ENCODE measurements around the gene ZDHHC9. TPM values are rescaled to one million over a fixed set of nuclear protein-coding genes. Genes with fewer than 3 reads are reported as not detected.

The ZDHHC9 gene
- polyA plus RNA-seq, 1 of the 3 experiments (the other 2 are of a cell fraction) = 8.1 TPM

DNA sequence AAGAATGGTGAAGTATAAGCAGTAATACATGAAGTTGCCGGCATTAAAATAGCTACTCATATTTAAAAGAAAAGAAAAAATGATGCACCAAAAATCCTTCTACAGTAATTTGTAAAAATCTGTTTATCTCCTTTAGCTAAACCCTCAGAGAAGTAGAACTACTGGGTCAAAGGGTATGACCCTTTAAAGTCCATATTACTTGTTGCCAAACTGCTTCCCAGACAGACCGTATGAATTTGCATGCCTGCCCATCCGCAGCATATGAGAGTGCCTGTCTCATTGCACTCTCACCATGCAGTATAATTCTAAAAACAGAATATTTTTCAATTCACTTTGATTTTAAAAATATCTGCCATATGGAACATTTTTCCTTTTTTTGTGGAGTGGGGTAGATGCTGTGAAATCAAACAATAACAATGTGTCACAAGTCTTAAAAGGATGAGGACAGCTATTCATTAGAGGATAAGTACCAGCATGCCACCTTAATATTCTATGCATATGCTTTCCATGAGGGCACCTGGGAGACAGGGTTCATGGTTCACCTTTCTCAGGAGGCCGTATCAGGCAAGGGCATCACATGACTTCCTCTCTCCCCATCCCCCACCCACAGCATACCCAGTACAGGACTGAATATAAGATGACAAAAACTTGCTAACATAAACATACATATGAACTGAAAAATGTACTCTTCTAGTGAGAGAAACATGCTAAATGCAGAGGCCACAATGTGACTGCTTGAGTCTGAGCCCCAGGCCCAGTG, 17.8 kb downstream of the ZDHHC9 start:
- ChIA-PET CTCF (interaction anchor here (0.9 kb wide), 1 partner anchor 188 kb away, joined by 5 read pairs; no protein-coding TSS in a partner anchor), POLR2A (no interaction called here)
- no peak for DNase-seq

DNA sequence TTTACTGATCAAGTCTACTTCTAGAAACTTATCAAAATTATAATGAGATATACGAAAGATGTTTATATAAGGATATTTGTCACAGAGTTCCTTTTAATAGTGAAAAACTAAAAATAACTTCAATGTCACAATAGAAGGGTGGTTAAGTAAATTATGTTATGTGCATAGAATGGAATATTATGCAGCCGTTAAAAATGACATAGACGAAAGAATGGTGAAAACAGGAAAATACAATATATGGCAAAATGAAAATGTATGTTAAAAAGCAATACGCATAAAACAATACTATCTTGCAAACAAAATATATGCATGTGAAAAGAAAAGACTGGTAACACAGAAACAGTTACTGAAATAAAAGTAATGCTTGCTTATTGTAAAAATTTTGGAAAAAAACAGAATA, 19.1 kb downstream of the ZDHHC9 start:
- H2AFZ ChIP-seq (ENCODE audit: low read depth) = no peak overlapping the region
- H3K27me3 ChIP-seq (ENCODE audit: insufficient read depth) = no peaks in the 10 kb centered on the region
- peaks cover 3% of the 10 kb centered on the region in 2 experiments for H3K36me3 ChIP-seq (replicated peaks in 1 of 2; ENCODE audit: control insufficient read depth in 1 of 2, insufficient read depth in 2 of 2, low read length in 1 of 2)
- H3K9me2 ChIP-seq = no peaks in the 10 kb centered on the region
- no peak overlapping the region for H3K9ac ChIP-seq
- ChIA-PET CTCF (interaction anchor here (1.0 to 2.2 kb wide), 7 partner anchors 13 to 219 kb away, joined by 3 to 10 read pairs (median 4); no protein-coding TSS in a partner anchor), POLR2A (no interaction called here)
- H3F3A ChIP-seq (replicated peaks; ENCODE audit: insufficient read depth) = no peaks in the 10 kb centered on the region
- no peaks in the 10 kb centered on the region for H3K79me2 ChIP-seq (ENCODE audit: insufficient read depth)
- H4K20me1 ChIP-seq (ENCODE audit: insufficient read depth) = no peaks in the 10 kb centered on the region
- H3K4me1 ChIP-seq (ENCODE audit: control insufficient read depth in 1 of 2, insufficient read depth in 2 of 2, low read depth in 1 of 2, low read length in 1 of 2) = no peaks in the 10 kb centered on the region
- H3K27ac ChIP-seq (ENCODE audit: low read depth in 2 of 2, low read length in 1 of 2) = no peak overlapping the region
- no peak overlapping the region for H3K4me2 ChIP-seq
- 57% methylated on average over 4 of the region's 4 CpGs for WGBS (ENCODE audit: low lambda C conversion rate)
- no peak for DNase-seq
- H3K4me3 ChIP-seq (ENCODE audit: low read depth in 2 of 2, low read length in 1 of 2) = no peak overlapping the region
- no peaks in the 10 kb centered on the region for H3K9me3 ChIP-seq
- TF ChIP-seq, protein P1, sequence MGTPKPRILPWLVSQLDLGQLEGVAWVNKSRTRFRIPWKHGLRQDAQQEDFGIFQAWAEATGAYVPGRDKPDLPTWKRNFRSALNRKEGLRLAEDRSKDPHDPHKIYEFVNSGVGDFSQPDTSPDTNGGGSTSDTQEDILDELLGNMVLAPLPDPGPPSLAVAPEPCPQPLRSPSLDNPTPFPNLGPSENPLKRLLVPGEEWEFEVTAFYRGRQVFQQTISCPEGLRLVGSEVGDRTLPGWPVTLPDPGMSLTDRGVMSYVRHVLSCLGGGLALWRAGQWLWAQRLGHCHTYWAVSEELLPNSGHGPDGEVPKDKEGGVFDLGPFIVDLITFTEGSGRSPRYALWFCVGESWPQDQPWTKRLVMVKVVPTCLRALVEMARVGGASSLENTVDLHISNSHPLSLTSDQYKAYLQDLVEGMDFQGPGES (IDR thresholded peaks at IDR 0.05; ENCODE audit: low read depth, low read length) = no peak
- TF ChIP-seq MEF2A (IDR thresholded peaks at IDR 0.05; ENCODE audit: borderline replicate concordance, low read depth) (no peak), GATA2 (CRISPR knock-in tag; IDR thresholded peaks at IDR 0.05) (no peak), EP300 (IDR thresholded peaks at IDR 0.05; ENCODE audit: borderline replicate concordance in 1 of 2, low read depth in 1 of 2, low read length in 1 of 2) (no peak), FOSL2 (IDR thresholded peaks at IDR 0.05; ENCODE audit: borderline replicate concordance, low read depth) (no peak), EZH2phosphoT487 (IDR thresholded peaks at IDR 0.05; ENCODE audit: borderline replicate concordance, low read depth) (no peak), FOXM1 (IDR thresholded peaks at IDR 0.05; ENCODE audit: low read depth) (no peak), SMC3 (IDR thresholded peaks at IDR 0.05; ENCODE audit: low read depth, low read length) (no peak), TEAD4 (IDR thresholded peaks at IDR 0.05; ENCODE audit: borderline replicate concordance, insufficient read depth) (no peak)
- TF ChIP-seq, protein P2, sequence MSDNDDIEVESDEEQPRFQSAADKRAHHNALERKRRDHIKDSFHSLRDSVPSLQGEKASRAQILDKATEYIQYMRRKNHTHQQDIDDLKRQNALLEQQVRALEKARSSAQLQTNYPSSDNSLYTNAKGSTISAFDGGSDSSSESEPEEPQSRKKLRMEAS (IDR thresholded peaks at IDR 0.05; ENCODE audit: low read depth) = no peak

More for the DNA sequence above, 17.8 kb downstream of the ZDHHC9 start:
- Histone ChIP-seq H3K36me3 (replicated peaks in 1 of 2; ENCODE audit: control insufficient read depth in 1 of 2, insufficient read depth in 2 of 2, low read length in 1 of 2) (peaks cover 3% of the 10 kb centered on the region in 2 experiments), H3K4me3 (ENCODE audit: low read depth in 2 of 2, low read length in 1 of 2) (no peak overlapping the region), H3K9me3 (no peaks in the 10 kb centered on the region), H3F3A (replicated peaks; ENCODE audit: insufficient read depth) (no peaks in the 10 kb centered on the region), H3K27ac (ENCODE audit: low read depth in 2 of 2, low read length in 1 of 2) (no peak overlapping the region), H3K4me1 (ENCODE audit: control insufficient read depth in 1 of 2, insufficient read depth in 2 of 2, low read depth in 1 of 2, low read length in 1 of 2) (no peaks in the 10 kb centered on the region), H2AFZ (ENCODE audit: low read depth) (no peak overlapping the region), H3K9ac (no peak overlapping the region), H3K27me3 (ENCODE audit: insufficient read depth) (no peaks in the 10 kb centered on the region), H3K79me2 (ENCODE audit: insufficient read depth) (no peaks in the 10 kb centered on the region), H3K4me2 (no peak overlapping the region), H4K20me1 (ENCODE audit: insufficient read depth) (no peaks in the 10 kb centered on the region), H3K9me2 (no peaks in the 10 kb centered on the region)
- TF ChIP-seq RFX5 (IDR thresholded peaks at IDR 0.05; ENCODE audit: low read length) (no peak), RXRA (IDR thresholded peaks at IDR 0.05; ENCODE audit: borderline replicate concordance, low read depth) (no peak), TEAD4 (IDR thresholded peaks at IDR 0.05; ENCODE audit: borderline replicate concordance, insufficient read depth) (no peak), ELF1 (IDR thresholded peaks at IDR 0.05) (no peak), TAF1 (IDR thresholded peaks at IDR 0.05; ENCODE audit: borderline replicate concordance, low read depth, low read length) (no peak), EZH2phosphoT487 (IDR thresholded peaks at IDR 0.05; ENCODE audit: borderline replicate concordance, low read depth) (no peak), POLR2AphosphoS5 (IDR thresholded peaks at IDR 0.05; ENCODE audit: low read depth, low read length) (no peak), SMC3 (IDR thresholded peaks at IDR 0.05; ENCODE audit: low read depth, low read length) (no peak)
- TF ChIP-seq, protein P3, sequence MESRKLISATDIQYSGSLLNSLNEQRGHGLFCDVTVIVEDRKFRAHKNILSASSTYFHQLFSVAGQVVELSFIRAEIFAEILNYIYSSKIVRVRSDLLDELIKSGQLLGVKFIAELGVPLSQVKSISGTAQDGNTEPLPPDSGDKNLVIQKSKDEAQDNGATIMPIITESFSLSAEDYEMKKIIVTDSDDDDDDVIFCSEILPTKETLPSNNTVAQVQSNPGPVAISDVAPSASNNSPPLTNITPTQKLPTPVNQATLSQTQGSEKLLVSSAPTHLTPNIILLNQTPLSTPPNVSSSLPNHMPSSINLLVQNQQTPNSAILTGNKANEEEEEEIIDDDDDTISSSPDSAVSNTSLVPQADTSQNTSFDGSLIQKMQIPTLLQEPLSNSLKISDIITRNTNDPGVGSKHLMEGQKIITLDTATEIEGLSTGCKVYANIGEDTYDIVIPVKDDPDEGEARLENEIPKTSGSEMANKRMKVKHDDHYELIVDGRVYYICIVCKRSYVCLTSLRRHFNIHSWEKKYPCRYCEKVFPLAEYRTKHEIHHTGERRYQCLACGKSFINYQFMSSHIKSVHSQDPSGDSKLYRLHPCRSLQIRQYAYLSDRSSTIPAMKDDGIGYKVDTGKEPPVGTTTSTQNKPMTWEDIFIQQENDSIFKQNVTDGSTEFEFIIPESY (IDR thresholded peaks at IDR 0.05; ENCODE audit: borderline replicate concordance, low read depth) = no peak
- TF ChIP-seq, protein P4, sequence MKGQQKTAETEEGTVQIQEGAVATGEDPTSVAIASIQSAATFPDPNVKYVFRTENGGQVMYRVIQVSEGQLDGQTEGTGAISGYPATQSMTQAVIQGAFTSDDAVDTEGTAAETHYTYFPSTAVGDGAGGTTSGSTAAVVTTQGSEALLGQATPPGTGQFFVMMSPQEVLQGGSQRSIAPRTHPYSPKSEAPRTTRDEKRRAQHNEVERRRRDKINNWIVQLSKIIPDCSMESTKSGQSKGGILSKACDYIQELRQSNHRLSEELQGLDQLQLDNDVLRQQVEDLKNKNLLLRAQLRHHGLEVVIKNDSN (IDR thresholded peaks at IDR 0.05; ENCODE audit: borderline replicate concordance, low read depth) = no peak
- TF ChIP-seq, protein P5, sequence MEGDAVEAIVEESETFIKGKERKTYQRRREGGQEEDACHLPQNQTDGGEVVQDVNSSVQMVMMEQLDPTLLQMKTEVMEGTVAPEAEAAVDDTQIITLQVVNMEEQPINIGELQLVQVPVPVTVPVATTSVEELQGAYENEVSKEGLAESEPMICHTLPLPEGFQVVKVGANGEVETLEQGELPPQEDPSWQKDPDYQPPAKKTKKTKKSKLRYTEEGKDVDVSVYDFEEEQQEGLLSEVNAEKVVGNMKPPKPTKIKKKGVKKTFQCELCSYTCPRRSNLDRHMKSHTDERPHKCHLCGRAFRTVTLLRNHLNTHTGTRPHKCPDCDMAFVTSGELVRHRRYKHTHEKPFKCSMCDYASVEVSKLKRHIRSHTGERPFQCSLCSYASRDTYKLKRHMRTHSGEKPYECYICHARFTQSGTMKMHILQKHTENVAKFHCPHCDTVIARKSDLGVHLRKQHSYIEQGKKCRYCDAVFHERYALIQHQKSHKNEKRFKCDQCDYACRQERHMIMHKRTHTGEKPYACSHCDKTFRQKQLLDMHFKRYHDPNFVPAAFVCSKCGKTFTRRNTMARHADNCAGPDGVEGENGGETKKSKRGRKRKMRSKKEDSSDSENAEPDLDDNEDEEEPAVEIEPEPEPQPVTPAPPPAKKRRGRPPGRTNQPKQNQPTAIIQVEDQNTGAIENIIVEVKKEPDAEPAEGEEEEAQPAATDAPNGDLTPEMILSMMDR (IDR thresholded peaks at IDR 0.05) = no peak
- 45% methylated on average over 4 of the region's 4 CpGs for WGBS (ENCODE audit: low lambda C conversion rate)
